ENCODE measurements around the gene PRKCH. TPM values are rescaled to one million over a fixed set of nuclear protein-coding genes. Genes with fewer than 3 reads are reported as not detected.

PRKCH gene
- total and polyA plus RNA-seq, 10 of the 15 experiments (the other 5 are each of a cell fraction or from before 2014, with no cell fraction given), result 10.7 to 140 (median 33.2) TPM

- TF ChIP-seq CUX1 (IDR thresholded peaks at IDR 0.05; ENCODE audit: insufficient replicate concordance, low read depth, low read length) (no peak), USF2 (IDR thresholded peaks at IDR 0.05; ENCODE audit: borderline replicate concordance, low read depth, low read length) (peak; percentile 66; the same call in 1 of the 2 replicates), ATF2 (IDR thresholded peaks at IDR 0.05; ENCODE audit: low read length) (0 out of 2 replicates have a peak, but pooled peaks have one; percentile 24), SREBF2 (IDR thresholded peaks at IDR 0.05; ENCODE audit: low read length) (no peak), E2F4 (IDR thresholded peaks at IDR 0.05; ENCODE audit: low read depth, low read length) (no peak), TARDBP (IDR thresholded peaks at IDR 0.05; ENCODE audit: borderline replicate concordance) (no peak), RAD51 (IDR thresholded peaks at IDR 0.05) (peak; percentile 93), CREB1 (IDR thresholded peaks at IDR 0.05; ENCODE audit: low read depth) (no peak), BCLAF1 (IDR thresholded peaks at IDR 0.05) (no peak), IRF4 (IDR thresholded peaks at IDR 0.05; ENCODE audit: low read depth, low read length) (no peak), POLR2A (IDR thresholded peaks at IDR 0.05; ENCODE audit: low read depth, low read length) (no peak), ZNF592 (IDR thresholded peaks at IDR 0.05) (no peak), IRF5 (IDR thresholded peaks at IDR 0.05; ENCODE audit: borderline replicate concordance) (no peak)
Observed at GRCh38 chr14:61438497-61438859, 117.1 kb downstream of the PRKCH start (continued).

Measured in GM12878 (cell line).